Gastroesophageal sphincter (tissue), 4 donors: ENCODE results near the gene CEP250. TPM values are rescaled to one million over a fixed set of nuclear protein-coding genes. Genes with fewer than 3 reads are reported as not detected.
"Not testable (repeated sequence)": the region's sequence is repeated elsewhere in the genome, so short reads cannot be mapped to it uniquely, and the experiment has no call there.

ENCODE experiments used
- ATAC-seq: fragments of 150-250 bp; one replicate; pipeline ENCODE4 v1.9.1; 2016; ENCODE audit warnings: mild to moderate bottlenecking, moderate library complexity
- H3K27ac ChIP-seq, 4 donors: fragments of 200-600 bp; sonication (generic) in 3 of 4; 1 replicate in 3 of 4; 2 replicates in 1 of 4; pipeline ENCODE4 v1.5.1; 2016 to 2019
- H3K27me3 ChIP-seq: fragments of 200-600 bp; sonication (generic); one replicate; pipeline ENCODE4 v1.5.1; 2019
- H3K36me3 ChIP-seq, 2 donors: fragments of 200-600 bp; sonication (generic); one replicate each; pipeline ENCODE4 v1.5.1; 2019; ENCODE audit warnings: control low read depth in 1 of 2
- H3K4me1 ChIP-seq, 3 donors: fragments of 200-600 bp; sonication (generic); 1 replicate in 2 of 3; 2 replicates in 1 of 3; pipeline ENCODE4 v1.5.1; 2016 to 2019; ENCODE audit warnings: control low read depth in 2 of 3
- H3K4me3 ChIP-seq, 2 donors: fragments of 200-600 bp; sonication (generic); one replicate each; pipeline ENCODE4 v1.5.1; 2019; ENCODE audit warnings: mild to moderate bottlenecking in 1 of 2, moderate library complexity in 1 of 2
- H3K9me3 ChIP-seq, 3 donors: fragments of 200-600 bp; sonication (generic); one replicate each; pipeline ENCODE4 v1.5.1; 2017 to 2019; ENCODE audit warnings: control low read depth in 2 of 3
- EP300 ChIP-seq: sonication (generic); formaldehyde crosslinking; IDR thresholded peaks from one replicate; pipeline ENCODE4 v1.6.1; 2017; ENCODE audit warnings: antibody characterized with exemption, mild to moderate bottlenecking
- POLR2A ChIP-seq, 2 donors: fragments of 450-650 bp; IDR thresholded peaks; one replicate each; pipeline ENCODE4 v1.6.1; 2017; ENCODE audit warnings: antibody characterized with exemption in 2 of 2, mild to moderate bottlenecking in 2 of 2, moderate library complexity in 1 of 2
- POLR2AphosphoS5 ChIP-seq: sonication (generic); formaldehyde crosslinking; IDR thresholded peaks from one replicate; pipeline ENCODE4 v1.6.1; 2017; ENCODE audit warnings: antibody characterized with exemption
- WGBS, 2 donors: methylation state at CpG; one replicate each; pipeline ENCODE4 v1.1.5; 2018; ENCODE audit warnings: low coverage in 1 of 2; 5-methylcytosine and 5-hydroxymethylcytosine counted together
- total RNA-seq, 4 donors: library from RNA; depleted of rRNA; stranded (reverse); fragments of >200 nt; gene quantifications; one replicate each; pipeline ENCODE4 v1.1.0, GENCODE V29; 2016
- TF ChIP-seq, protein P1 (sequence below), 4 experiments: fragments of 200-600 bp in 2 of 4; fragments of 450-650 bp in 2 of 4; sonication (generic) in 1 of 4; IDR thresholded peaks; one replicate each; pipeline ENCODE4 v1.5.1; 2017 to 2019; ENCODE audit warnings: antibody characterized with exemption in 4 of 4, mild to moderate bottlenecking in 2 of 4, moderate library complexity in 2 of 4

The CEP250 gene
- total RNA-seq, 4 donors from 2014 or later: 22.6 to 37.9 (median 30.9) TPM

DNA sequence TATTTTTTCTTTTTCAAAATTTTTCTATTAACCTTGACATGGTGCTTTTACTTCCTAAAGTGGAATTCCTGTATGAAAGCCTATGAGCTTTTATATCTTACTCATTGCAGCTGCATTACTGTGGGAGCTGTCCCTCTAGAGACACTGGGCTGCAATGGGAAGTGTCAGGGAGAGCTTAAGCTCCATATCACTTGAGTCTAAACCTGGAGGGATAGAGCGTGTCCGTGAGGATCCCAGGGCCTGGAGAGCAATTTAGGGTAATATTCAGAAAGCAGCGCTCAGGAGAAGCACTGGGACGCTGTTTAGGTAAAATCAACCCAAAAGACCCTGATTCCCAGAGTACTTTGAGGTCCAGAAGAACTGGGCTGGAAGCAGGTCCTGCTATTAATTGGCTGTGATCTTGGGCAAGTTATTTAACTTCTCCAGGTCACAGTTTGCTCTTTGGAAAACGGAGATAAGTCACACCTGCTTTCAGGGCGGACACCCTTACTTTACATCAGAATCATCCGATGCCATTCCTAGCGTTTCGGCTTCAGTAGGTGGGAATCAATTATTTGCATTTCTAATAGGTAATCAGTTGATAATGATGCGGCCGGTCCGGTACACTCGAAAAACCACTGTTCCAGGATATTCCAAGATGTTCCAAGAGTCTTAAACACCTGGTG lies 85.9 kb downstream of the CEP250 start:
- no peaks in the 10 kb centered on the region for H3K27me3 ChIP-seq
- H3K36me3 ChIP-seq: peaks cover 0 to 30% of the 10 kb centered on the region in 2 donors
- H3K4me1 ChIP-seq: peaks cover 0 to 21% (median 8%) of the 10 kb centered on the region in 3 donors
- no peak for ATAC-seq
- no peaks in the 10 kb centered on the region for H3K9me3 ChIP-seq
- TF ChIP-seq EP300: no peak
- TF ChIP-seq POLR2A (IDR thresholded peaks at IDR 0.05): no peak
- TF ChIP-seq POLR2AphosphoS5: no peak
- TF ChIP-seq, protein P1, sequence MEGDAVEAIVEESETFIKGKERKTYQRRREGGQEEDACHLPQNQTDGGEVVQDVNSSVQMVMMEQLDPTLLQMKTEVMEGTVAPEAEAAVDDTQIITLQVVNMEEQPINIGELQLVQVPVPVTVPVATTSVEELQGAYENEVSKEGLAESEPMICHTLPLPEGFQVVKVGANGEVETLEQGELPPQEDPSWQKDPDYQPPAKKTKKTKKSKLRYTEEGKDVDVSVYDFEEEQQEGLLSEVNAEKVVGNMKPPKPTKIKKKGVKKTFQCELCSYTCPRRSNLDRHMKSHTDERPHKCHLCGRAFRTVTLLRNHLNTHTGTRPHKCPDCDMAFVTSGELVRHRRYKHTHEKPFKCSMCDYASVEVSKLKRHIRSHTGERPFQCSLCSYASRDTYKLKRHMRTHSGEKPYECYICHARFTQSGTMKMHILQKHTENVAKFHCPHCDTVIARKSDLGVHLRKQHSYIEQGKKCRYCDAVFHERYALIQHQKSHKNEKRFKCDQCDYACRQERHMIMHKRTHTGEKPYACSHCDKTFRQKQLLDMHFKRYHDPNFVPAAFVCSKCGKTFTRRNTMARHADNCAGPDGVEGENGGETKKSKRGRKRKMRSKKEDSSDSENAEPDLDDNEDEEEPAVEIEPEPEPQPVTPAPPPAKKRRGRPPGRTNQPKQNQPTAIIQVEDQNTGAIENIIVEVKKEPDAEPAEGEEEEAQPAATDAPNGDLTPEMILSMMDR (IDR thresholded peaks at IDR 0.05): no peak
- 20 to 43% methylated on average over 2 to 9 of the region's 13 CpGs for WGBS, 2 donors
- peak overlapping the region; percentile 73 to 82 for H3K4me3 ChIP-seq
- peak overlapping the region in 2 of 4 donors; percentile 81 to 83 for H3K27ac ChIP-seq

DNA sequence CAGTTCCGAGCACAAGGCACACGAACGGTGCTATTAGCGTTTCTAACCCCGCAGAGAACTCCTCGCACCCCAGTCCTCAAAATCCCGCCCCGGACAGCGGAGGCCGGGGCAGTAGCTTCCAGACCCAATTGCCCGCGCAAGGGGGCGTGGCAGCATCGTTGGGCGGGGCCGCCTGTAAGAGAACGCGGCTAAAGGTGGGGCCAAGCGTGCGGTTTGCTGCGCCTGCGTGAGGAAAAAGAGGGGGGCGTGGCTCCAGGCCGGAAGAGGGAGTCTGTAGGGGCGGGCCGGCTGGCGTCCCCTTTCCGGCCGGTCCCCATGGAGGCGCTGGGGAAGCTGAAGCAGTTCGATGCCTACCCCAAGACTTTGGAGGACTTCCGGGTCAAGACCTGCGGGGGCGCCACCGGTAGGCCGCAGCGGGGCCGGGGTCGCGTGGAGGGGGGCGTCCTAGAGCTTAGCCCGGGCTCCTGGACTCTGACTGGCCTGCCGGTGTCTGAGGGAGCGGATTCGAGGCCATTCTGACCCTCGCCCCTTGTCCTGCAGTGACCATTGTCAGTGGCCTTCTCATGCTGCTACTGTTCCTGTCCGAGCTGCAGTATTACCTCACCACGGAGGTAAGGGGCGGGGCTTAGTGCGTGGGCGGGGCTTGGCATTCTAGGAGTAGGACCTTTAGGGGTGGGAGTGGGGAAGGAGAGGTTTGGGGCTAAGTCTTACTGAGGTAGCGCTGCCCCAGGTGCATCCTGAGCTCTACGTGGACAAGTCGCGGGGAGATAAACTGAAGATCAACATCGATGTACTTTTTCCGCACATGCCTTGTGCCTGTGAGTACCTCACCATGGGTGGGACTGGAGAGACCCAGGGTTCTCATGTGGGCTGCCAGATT lies 86.6 kb downstream of the CEP250 start, which contains the start of gene ERGIC3:
TSS of gene ERGIC3 (plus strand) at position 296 of the 880 bp plus-strand sequence. CDS start at position 316, 20 bp downstream.
- Histone ChIP-seq H3K9me3 (no peaks in the 10 kb centered on the region), H3K27ac (peak within 1 kb of the TSS in 3 of 4 donors; percentile 78 to 83 (median 81)), H3K4me1 (peaks cover 0 to 21% (median 8%) of the 10 kb centered on the region in 3 donors), H3K36me3 (peaks cover 0 to 38% of the 10 kb centered on the region in 2 donors), H3K27me3 (no peaks in the 10 kb centered on the region), H3K4me3 (peak within 1 kb of the TSS; percentile 73 to 82)
- 10 to 28% methylated on average over 5 to 17 of the region's 57 CpGs for WGBS, 2 donors
- peak; percentile 100 for ATAC-seq
- TF ChIP-seq EP300 (no peak), POLR2A (IDR thresholded peaks at IDR 0.05) (peak in 1 of 2 donors; percentile 39)
- TF ChIP-seq, protein P1 (IDR thresholded peaks at IDR 0.05): peak in 1 of 4 experiments; percentile 55

DNA sequence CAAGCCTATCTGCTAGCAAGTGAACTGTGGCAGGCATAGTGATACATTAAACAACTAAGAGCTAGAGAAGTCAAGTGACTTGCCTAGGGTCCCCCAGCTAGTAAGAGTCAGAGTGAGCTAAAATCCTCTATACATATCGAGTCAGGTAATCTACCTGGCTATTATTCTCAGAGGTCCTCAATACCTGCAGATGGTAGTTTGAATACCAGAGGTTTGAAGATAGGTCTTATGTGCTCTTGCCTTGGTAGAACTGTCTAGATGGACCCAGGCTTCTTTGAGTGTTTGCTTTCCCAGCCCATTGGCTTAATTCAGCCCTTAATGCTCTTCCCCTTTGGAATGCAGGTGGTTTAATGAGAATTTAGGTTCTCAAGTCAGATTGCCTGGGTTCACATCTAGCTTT lies 87.6 kb downstream of the CEP250 start:
- H3K9me3 ChIP-seq: no peaks in the 10 kb centered on the region
- 100% methylated on average over 1 of the region's 1 CpG for WGBS, 2 donors
- no peak overlapping the region for H3K27ac ChIP-seq
- TF ChIP-seq, protein P1 (IDR thresholded peaks at IDR 0.05): no peak
- TF ChIP-seq POLR2A (IDR thresholded peaks at IDR 0.05): no peak
- TF ChIP-seq POLR2AphosphoS5: no peak
- TF ChIP-seq EP300: no peak
- no peak for ATAC-seq
- H3K27me3 ChIP-seq: no peaks in the 10 kb centered on the region
- H3K4me3 ChIP-seq: no peak overlapping the region
- peaks cover 0 to 47% of the 10 kb centered on the region in 2 donors for H3K36me3 ChIP-seq
- peaks cover 0 to 21% (median 8%) of the 10 kb centered on the region in 3 donors for H3K4me1 ChIP-seq

DNA sequence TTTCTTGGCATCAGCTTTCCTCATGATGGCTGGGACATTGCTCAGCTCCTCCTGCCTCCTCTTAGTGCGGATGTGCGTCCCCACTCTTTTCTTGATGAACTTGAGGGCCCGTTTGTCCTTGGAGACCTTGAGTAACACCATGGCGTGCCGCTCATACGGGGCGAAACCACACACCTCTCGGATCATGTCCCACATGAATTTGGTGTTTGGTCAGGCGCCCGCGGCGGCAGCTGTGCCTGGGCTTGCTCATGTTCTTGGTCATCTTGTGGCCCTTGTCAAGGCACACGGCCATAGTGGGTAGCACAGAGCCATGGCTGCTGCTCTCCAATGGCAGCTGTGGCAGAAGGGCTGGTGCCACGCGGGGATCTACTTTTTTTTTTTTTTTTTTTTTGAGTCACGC lies 89.0 kb downstream of the CEP250 start:
- ATAC-seq: no peak
- no peak overlapping the region for H3K27ac ChIP-seq
- WGBS, 2 donors: 97% methylated on average over 8 of the region's 16 CpGs; no CpG with 5 or more reads in 1 of the 2 donors
- TF ChIP-seq EP300 (no peak), POLR2AphosphoS5 (no peak), POLR2A (IDR thresholded peaks at IDR 0.05) (no peak)
- TF ChIP-seq, protein P1 (IDR thresholded peaks at IDR 0.05): no peak
- H3K4me3 ChIP-seq: no peak overlapping the region
- H3K4me1 ChIP-seq: peaks cover 0 to 21% (median 8%) of the 10 kb centered on the region in 3 donors
- H3K27me3 ChIP-seq: no peaks in the 10 kb centered on the region
- no peaks in the 10 kb centered on the region for H3K9me3 ChIP-seq
- H3K36me3 ChIP-seq: peaks cover 0 to 62% of the 10 kb centered on the region in 2 donors

DNA sequence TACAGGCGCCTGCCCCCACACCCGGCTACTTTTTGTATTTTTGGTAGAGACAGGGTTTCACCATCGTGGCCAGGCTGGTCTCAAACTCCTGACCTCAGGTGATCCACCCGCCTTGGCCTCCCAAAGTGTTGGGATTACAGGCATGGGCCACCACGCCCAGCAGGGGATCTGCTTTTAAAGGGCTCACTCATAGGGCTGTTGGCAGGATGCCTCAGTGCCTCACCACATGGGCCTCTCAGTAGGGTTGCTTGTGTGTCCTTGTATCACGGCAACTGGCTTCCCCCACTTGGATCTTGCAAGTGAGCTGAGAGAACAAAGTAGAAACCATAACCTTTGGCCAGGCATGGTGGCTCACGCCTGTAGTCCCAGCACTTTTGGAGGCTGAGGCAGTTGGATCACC lies 89.5 kb downstream of the CEP250 start:
- not testable (repeated sequence) for H3K9me3 ChIP-seq, H3K27ac ChIP-seq, H3K4me3 ChIP-seq, ATAC-seq, H3K27me3 ChIP-seq
- WGBS, 2 donors: 100% methylated on average over 1 of the region's 7 CpGs; no CpG with 5 or more reads in 1 of the 2 donors
- Histone ChIP-seq H3K4me1 (peaks cover 0 to 21% (median 8%) of the 10 kb centered on the region in 3 donors), H3K36me3 (peaks cover 0 to 67% of the 10 kb centered on the region in 2 donors)
